GM12874 (cell line): ENCODE results near the gene RGS4.
A peak's percentile ranks its signal among the peaks of the same experiment; 100 is the strongest.

Experiments
- CTCF ChIP-seq: IDR thresholded peaks from 2 replicates; pipeline ENCODE4 v1.5.1; 2011; ENCODE audit warnings: low read depth, mild to moderate bottlenecking, control low read depth, low read length, moderate library complexity; ENCODE audit not compliant: insufficient read depth

Gene RGS4

GRCh38 chr1:163066686-163067085, 2.5 kb upstream of the RGS4 start:
- TF ChIP-seq CTCF, result no peak

GRCh38 chr1:163068716-163069115, 445 bp upstream of the RGS4 start:
- no peak for TF ChIP-seq CTCF

- no peak for TF ChIP-seq CTCF
These were observed 605 bp downstream of the RGS4 start for GRCh38 chr1:163069655-163070277.

- TF ChIP-seq CTCF, result peak; percentile 76
These were observed 2.5 kb downstream of the RGS4 start for GRCh38 chr1:163071405-163072255.

GRCh38 chr1:163072658-163073057, 3.5 kb downstream of the RGS4 start:
- TF ChIP-seq CTCF, result no peak

- TF ChIP-seq CTCF, result no peak
These were observed 4.8 kb downstream of the RGS4 start for GRCh38 chr1:163074004-163074403.

GRCh38 chr1:163074716-163075284, 5.6 kb downstream of the RGS4 start:
- no peak for TF ChIP-seq CTCF
